HT1080 (cell line): ENCODE results near the gene PLIN3. TPM values are rescaled to one million over a fixed set of nuclear protein-coding genes. Genes with fewer than 3 reads are reported as not detected.
A peak's percentile ranks its signal among the peaks of the same experiment; 100 is the strongest.
"Not testable (repeated sequence)": the region's sequence is repeated elsewhere in the genome, so short reads cannot be mapped to it uniquely, and the experiment has no call there.

ENCODE experiments used
- DNase-seq: peaks from one replicate; pipeline ENCODE4 v3.0.0-alpha.2; 2015; ENCODE audit warnings: low read depth
- total RNA-seq: library from RNA; depleted of rRNA; stranded (reverse); fragments of >200 nt; shearing (Covaris generic); gene quantifications from 2 replicates; pipeline ENCODE4 v1.2.3, GENCODE V29; 2014

Gene PLIN3
- total RNA-seq, 1 experiment from 2014 or later: 75.6 TPM

DNA sequence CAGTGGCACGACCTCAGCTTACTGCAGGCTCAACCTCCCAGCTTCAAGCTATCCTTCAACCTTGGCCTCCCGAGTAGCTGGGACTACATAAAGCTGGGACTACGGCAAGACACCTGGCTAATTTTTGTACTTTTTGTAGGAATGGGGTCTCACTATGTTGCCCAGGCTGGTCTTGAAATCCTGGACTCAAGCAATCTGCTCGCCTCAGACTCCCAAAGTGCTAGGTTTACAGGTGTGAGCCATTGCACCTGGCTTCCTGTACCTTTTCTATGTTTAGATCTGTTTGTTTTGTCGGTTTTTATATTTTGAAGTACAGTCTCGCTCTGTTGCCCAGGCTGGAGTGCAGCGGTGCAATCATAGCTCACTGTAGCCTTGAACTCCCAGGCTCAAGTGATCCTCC, 18.4 kb downstream of the PLIN3 start:
- no peak for DNase-seq

- no peak for DNase-seq
These were observed 20.1 kb downstream of the PLIN3 start for GRCh38 chr19:4847190-4847973.

DNA sequence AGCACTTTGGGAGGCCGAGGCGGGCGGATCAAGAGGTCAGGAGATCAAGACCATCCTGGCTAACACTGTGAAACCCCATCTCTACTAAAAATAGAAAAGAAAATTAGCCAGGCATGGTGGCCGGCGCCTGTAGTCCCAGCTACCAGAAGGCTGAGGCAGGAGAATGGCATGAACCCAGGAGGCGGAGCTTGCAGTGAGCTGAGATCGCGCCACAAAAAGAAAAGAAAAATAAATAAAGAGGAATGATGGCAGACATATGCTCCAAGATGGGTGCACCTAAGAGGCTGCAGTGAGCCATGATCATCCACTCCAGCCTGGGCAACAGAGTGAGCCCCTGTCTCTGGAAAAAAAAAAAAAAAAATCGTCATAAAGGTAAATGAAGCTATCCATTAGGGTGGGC, 21.5 kb downstream of the PLIN3 start:
- DNase-seq: not testable (repeated sequence)

GRCh38 chr19:4844348-4845179, 22.9 kb downstream of the PLIN3 start:
- DNase-seq: no peak

GRCh38 chr19:4843647-4843965, 23.9 kb downstream of the PLIN3 start:
- no peak for DNase-seq

DNA sequence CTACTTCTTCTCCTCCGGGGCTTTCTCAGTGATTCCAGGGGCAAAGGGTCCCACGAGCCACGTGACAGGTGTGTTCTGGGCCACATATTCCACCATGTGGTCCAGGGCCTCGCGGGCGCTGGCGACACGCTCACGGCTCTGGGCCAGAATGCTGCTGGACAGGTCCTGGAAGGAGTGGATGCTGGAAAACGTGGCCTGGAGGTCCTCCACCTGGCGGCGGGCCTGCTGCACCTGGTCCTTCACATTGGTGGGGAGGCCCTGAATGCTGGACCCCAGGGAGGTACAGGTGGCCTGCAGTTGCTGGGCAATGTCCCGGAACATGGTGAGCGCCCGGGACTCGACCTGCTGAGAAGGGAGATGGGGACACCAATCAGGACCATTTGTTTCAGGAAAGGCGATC, 28.3 kb downstream of the PLIN3 start:
- DNase-seq: no peak

GRCh38 chr19:4832776-4833175, 34.7 kb downstream of the PLIN3 start:
- no peak for DNase-seq

GRCh38 chr19:4831979-4832340, 35.5 kb downstream of the PLIN3 start:
- not testable (repeated sequence) for DNase-seq

GRCh38 chr19:4831304-4831978, 36.0 kb downstream of the PLIN3 start, which contains the start of gene TICAM1:
Gene TICAM1 (minus strand): TSS chr19:4831712. CDS start chr19:4818377, 13,335 bp downstream.
- no peak for DNase-seq

DNA sequence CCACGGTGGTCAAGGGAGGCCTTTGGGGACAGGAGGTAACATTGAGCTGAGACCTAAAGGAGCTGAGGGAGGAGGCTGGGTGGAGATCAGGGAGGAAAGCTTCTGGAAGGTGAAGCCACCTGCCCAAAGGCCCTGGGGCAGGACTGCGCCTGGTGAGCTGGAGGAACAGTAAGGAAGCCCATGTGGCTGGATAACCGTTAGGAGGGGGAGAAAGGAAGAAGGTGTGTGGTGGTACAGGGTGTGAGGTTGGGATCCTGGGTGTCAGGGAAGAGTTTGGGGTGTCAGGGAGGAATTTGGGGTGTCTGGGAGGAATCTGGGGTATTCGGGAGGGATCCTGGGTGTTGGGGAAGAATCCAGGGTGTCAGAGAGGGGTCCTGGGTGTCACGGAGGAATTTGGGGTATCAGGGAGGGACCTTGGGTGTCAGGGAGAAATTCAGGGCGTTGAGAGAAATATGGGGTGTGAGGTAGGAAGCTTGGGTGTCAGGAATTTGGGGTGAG, 36.6 kb downstream of the PLIN3 start:
- no peak for DNase-seq

- DNase-seq: no peak
These were observed 37.1 kb downstream of the PLIN3 start for GRCh38 chr19:4830332-4830731.

DNA sequence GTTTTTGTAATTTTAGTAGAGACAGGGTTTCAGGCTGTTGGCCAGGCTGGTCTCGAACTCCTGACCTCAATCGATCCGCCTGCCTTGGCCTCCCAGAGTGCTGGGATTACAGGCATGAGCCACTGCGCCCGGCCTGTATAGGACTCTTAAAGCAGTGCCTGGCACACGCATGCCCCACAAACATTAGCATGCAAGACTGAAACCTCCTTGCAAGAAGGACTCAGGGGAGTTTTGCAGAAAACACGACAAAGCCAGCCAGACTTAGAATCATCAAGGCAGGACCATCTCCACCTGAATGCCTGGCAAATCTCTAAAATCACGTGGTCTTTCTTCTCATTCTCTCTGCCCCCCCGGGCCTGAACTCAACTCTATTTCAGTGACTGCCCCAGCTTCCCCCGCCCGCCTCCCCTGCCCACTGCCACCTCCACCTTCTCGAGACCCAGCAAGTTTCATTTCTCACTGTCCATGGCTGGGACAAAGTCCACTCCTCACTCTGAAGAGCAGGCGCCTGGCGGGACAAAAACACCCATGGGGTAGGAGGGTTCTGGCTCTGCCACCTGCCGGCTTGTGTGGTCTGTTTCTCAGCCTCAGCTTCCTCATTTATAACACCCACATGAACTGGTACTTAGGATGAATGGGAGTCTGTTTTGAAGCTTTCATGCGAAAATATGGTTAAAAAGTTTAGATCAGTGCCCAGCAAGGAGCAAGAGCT, 38.3 kb downstream of the PLIN3 start:
- DNase-seq: no peak

GRCh38 chr19:4823577-4823976, 43.9 kb downstream of the PLIN3 start:
- no peak for DNase-seq

DNA sequence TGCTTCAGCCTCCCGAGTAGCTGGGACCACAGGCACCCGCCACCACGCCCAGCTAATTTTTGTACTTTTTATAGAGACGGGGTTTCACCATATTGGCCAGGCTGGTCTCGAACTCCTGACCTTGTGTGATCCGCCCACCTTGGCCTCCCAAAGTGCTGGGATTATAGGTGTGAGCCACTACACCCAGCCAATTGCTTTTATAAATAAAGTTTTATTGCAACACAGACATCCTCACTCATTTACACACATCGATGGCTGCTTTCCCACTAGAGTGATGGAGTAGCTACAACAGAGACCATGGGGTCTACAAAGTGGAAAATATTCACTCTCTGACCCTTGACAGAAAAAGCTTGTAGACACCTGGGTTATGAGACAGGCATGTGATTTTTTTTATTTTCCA, 45.1 kb downstream of the PLIN3 start:
- DNase-seq: not testable (repeated sequence)

GRCh38 chr19:4821265-4821664, 46.2 kb downstream of the PLIN3 start:
- no peak for DNase-seq

GRCh38 chr19:4817467-4818277, 49.8 kb downstream of the PLIN3 start:
- no peak for DNase-seq

GRCh38 chr19:4816950-4817278, 50.6 kb downstream of the PLIN3 start:
- DNase-seq: no peak

GRCh38 chr19:4816202-4816949, 51.1 kb downstream of the PLIN3 start:
- no peak for DNase-seq

GRCh38 chr19:4815426-4816201, 51.9 kb downstream of the PLIN3 start:
- peak; percentile 79 for DNase-seq
